MG63 (cell line): Measurements from ENCODE around the gene EDIL3. TPM values are rescaled to one million over a fixed set of nuclear protein-coding genes. Genes with fewer than 3 reads are reported as not detected.

Source experiments
- DNase-seq: peaks from one replicate; pipeline ENCODE4 v3.0.0-alpha.2; 2020
- H3K27me3 ChIP-seq: fragments of 250-450 bp; sonication (Bioruptor Pico); 2 replicates; pipeline ENCODE4 v1.5.1; 2020; ENCODE audit warnings: mild to moderate bottlenecking, moderate library complexity
- H3K36me3 ChIP-seq: fragments of 250-450 bp; sonication (Bioruptor Pico); 2 replicates; pipeline ENCODE4 v1.5.1; 2020; ENCODE audit warnings: mild to moderate bottlenecking, moderate library complexity
- H3K4me3 ChIP-seq: fragments of 250-450 bp; sonication (Bioruptor Pico); 2 replicates; pipeline ENCODE4 v1.5.1; 2020; ENCODE audit warnings: mild to moderate bottlenecking, moderate library complexity
- H3K9me3 ChIP-seq: fragments of 250-450 bp; sonication (Bioruptor Pico); 2 replicates; pipeline ENCODE4 v1.5.1; 2020; ENCODE audit warnings: mild to moderate bottlenecking, moderate library complexity
- total RNA-seq: library from RNA; depleted of rRNA; stranded (reverse); fragments of >200 nt; shearing (Covaris generic); gene quantifications from 2 replicates; pipeline ENCODE4 v1.2.3, GENCODE V29; 2014; ENCODE audit warnings: low replicate concordance

Gene EDIL3
- total RNA-seq, 1 experiment from 2014 or later: 3.0 TPM

- DNase-seq: no peak
- Histone ChIP-seq H3K36me3 (no peaks in the 10 kb centered on the region), H3K4me3 (no peak overlapping the region), H3K9me3 (no peaks in the 10 kb centered on the region), H3K27me3 (no peaks in the 10 kb centered on the region)
Observed at GRCh38 chr5:83946516-83946915, 438.2 kb downstream of the EDIL3 start.

DNA sequence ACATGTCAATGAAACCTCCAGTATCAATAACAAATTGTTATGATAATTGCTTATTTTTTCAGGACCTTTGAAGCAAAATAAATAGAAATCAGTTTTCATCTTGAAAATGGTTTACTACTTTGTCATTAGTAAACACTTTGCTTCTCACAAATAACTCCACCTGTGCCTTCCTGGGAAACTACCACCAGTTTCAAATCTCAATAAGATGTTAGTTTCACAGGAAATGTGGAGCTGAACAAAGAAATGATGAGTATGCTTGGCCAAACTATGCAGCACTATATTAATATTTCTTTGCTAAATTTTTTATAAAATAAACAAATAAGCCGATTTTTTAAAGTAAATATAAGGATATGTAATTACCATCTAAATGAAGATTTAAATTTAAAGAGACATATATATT is 442.5 kb downstream of the EDIL3 start:
- H3K4me3 ChIP-seq: no peak overlapping the region
- no peaks in the 10 kb centered on the region for H3K27me3 ChIP-seq
- H3K9me3 ChIP-seq: no peaks in the 10 kb centered on the region
- H3K36me3 ChIP-seq: no peaks in the 10 kb centered on the region
- DNase-seq: no peak

DNA sequence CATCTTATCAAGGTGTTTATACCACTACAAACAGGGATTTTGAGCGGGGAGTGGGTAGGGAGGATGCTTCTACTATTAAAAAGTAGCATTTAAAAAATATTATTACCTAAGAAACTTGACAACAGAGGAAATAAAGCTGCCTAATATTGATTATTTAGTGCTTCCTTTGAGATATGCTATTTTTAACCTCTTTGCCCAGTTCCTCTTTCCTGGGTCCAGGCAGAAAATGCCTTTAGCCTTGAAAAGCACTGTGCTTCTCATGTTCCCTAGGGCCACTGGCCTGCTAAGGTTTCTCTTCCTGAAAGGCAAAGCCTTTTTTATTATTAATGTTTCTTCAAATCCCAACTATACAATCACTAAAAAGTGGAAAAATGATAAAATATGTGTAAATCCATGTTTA is 446.8 kb downstream of the EDIL3 start:
- no peaks in the 10 kb centered on the region for H3K27me3 ChIP-seq
- H3K4me3 ChIP-seq: no peak overlapping the region
- no peak for DNase-seq
- no peaks in the 10 kb centered on the region for H3K36me3 ChIP-seq
- H3K9me3 ChIP-seq: no peaks in the 10 kb centered on the region

DNA sequence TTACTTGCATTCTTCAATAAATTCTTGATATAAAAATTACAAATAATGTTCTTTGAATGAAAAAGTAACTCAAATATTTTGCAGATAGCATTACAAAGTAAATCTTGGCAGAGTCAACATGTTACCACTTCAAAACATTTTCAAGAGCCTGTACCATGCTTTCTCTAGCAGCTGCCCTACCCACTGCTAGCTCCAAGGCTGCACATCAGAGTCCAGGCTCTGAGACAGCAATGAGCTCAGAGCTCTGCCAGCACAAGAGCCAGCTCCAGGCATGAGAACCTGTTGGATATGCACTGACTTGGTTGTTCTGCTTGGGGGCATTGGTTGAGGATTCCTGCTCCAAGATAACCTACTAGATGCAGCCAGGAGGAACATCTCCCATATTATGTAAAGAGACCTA is 452.7 kb downstream of the EDIL3 start:
- Histone ChIP-seq H3K4me3 (no peak overlapping the region), H3K36me3 (no peaks in the 10 kb centered on the region), H3K27me3 (no peaks in the 10 kb centered on the region), H3K9me3 (peaks cover 3% of the 10 kb centered on the region; the same call in 1 of the 2 replicates)
- no peak for DNase-seq

GRCh38 chr5:83927140-83927733 is 457.4 kb downstream of the EDIL3 start:
- H3K9me3 ChIP-seq: no peaks in the 10 kb centered on the region
- no peaks in the 10 kb centered on the region for H3K36me3 ChIP-seq
- H3K27me3 ChIP-seq: no peaks in the 10 kb centered on the region
- peak; percentile 52 for DNase-seq
- no peak overlapping the region for H3K4me3 ChIP-seq

GRCh38 chr5:83925955-83926337 is 458.7 kb downstream of the EDIL3 start:
- Histone ChIP-seq H3K36me3 (no peaks in the 10 kb centered on the region), H3K9me3 (no peaks in the 10 kb centered on the region), H3K4me3 (no peak overlapping the region), H3K27me3 (no peaks in the 10 kb centered on the region)
- DNase-seq: no peak

DNA sequence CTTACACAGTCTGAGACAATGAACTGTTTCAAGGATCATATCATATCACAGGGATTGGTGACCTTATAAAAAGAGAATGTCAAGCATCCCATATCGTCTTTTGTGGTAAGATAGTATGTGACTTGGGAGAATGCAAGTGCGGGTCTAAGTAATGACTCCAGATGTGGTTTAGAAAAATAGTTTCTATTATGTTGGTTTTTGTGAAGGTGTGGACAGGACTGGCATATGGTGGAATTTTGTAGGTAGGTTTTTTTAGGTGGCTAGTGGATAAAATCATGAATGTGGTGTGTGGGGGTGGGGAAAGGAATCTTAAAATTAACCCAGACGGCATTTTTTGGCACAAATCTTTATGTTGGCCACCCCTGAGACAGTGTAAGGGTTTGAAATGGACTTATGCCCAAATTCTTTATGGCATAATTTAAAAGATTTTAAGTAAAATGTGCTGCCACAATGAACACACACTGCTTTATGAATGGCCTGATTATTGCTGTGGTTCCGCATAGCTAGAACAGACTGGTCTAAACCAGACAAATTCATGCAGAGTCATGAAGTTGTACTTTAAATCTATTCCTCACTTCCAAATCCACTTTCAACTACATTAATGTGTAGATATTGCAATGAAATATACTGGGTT is 459.2 kb downstream of the EDIL3 start:
- no peaks in the 10 kb centered on the region for H3K9me3 ChIP-seq
- H3K27me3 ChIP-seq: no peaks in the 10 kb centered on the region
- H3K36me3 ChIP-seq: no peaks in the 10 kb centered on the region
- no peak overlapping the region for H3K4me3 ChIP-seq
- DNase-seq: no peak

DNA sequence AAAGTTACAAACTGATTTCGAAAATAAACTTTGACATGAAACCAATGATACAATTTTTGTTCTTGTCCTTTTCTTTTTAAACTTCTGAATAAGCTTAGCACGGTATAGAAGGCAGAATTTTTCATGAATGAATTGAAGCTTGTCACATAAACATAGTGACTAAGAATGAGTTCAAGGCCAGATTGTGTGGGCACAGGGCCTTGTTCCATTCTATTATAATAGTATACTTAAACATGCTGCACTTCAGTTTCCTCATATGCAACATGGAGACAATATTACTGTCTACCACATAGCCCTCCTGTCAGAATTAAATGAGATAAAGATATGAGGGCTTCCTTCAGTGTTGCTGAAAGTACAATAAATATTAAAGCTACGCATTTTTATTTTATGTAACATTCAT is 459.8 kb downstream of the EDIL3 start:
- Histone ChIP-seq H3K4me3 (no peak overlapping the region), H3K9me3 (no peaks in the 10 kb centered on the region), H3K27me3 (no peaks in the 10 kb centered on the region), H3K36me3 (no peaks in the 10 kb centered on the region)
- no peak for DNase-seq

- Histone ChIP-seq H3K27me3 (no peaks in the 10 kb centered on the region), H3K4me3 (no peak overlapping the region), H3K36me3 (no peaks in the 10 kb centered on the region), H3K9me3 (no peaks in the 10 kb centered on the region)
- no peak for DNase-seq
Observed at GRCh38 chr5:83924171-83924570, 460.5 kb downstream of the EDIL3 start.

DNA sequence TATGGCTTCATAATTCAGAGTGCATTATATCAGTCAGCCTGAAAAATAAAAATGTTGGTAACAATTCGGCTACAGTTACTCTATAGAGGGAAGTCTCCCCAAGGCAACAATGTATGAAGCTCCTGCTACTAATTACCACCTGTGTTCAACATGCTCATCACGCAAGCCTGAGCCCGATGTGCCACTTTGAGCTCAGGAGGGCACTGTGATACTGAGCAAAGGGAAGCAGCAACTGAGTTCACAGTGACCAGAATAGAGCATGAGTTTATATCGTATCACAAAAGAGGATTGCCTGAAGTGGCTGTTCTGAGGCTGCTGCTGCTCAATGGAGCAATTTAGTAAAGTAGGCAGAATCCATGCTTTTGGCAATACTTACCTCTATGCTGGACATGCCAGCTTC is 462.0 kb downstream of the EDIL3 start:
- Histone ChIP-seq H3K36me3 (no peaks in the 10 kb centered on the region), H3K4me3 (no peak overlapping the region), H3K27me3 (no peaks in the 10 kb centered on the region), H3K9me3 (no peaks in the 10 kb centered on the region)
- DNase-seq: no peak

- Histone ChIP-seq H3K4me3 (no peak overlapping the region), H3K36me3 (no peaks in the 10 kb centered on the region), H3K27me3 (no peaks in the 10 kb centered on the region), H3K9me3 (no peaks in the 10 kb centered on the region)
- DNase-seq: no peak
Observed at GRCh38 chr5:83921666-83922193, 462.9 kb downstream of the EDIL3 start.

DNA sequence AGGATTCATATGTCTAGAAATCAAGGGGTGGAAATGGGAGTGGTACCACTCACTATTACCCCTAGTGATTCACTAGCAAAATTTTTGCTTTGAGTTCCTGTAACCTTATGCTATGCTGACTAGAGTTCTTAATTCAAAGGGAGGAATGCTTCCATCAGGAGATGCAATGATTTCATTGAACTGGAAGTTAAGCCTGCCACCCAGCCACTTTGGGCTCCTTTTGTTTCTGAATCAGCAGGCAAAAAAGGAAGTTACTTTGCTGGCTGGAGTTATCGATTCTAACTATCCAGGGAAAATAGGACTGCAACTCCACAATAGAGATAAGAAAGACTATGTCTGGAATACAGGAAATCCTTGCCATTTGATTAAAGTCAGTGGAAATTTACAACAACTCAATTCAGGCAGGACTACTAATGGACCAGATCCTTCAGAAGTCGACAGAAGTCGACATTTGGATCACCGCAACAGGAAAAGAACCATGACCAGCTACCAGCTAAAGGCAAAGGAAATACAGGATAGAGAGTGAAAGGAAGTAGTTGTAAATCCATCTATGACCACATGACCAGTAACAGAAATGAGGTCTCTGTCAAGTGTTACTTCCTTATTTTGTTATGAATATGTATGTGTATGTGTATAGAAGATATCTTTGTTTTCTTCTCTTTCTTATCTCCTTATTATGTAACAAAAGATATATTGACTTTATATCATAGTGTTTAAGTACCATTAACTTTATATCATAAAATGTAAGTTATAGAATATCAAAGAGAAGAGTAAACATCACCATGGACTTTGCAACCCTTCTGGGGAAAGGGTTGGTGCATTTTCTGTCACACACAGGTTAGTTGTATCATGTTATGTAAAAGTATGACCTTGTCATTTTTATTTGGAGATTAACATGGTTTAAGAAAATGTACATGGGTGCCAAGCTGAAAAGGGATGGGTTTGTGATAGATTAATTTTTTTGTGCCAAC is 465.3 kb downstream of the EDIL3 start:
- no peaks in the 10 kb centered on the region for H3K27me3 ChIP-seq
- no peak overlapping the region for H3K4me3 ChIP-seq
- H3K9me3 ChIP-seq: no peaks in the 10 kb centered on the region
- no peaks in the 10 kb centered on the region for H3K36me3 ChIP-seq
- DNase-seq: no peak

DNA sequence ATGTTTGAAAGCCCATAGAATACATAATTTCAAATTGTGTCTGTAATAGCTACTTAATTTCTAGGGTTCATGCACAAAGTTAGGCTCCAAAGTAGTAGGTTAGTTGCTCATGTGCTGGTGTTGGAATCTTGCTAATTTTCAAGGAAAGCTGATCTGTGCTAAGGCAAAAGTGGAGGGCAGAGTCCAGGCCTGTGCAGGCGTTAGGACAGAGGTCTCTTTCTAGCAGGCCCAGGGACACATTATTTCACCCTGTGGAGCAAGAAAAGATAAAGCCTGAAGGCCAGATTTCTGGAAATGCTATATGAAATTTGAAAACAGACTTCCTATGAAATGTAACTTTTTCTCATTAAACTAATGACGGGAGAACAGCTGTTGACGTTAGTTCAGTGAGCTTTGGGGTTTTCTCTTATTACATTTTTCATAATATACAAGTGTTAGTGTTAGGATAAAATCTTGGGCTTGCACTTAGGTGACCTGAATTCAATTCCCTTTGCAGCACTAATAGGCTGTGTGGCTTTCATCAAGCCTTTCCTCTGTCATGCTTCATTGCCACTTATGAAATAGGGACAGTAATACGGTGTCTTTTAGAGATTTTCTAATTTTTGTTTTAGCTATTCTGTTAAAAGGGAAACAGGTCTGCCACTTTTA is 467.3 kb downstream of the EDIL3 start:
- H3K27me3 ChIP-seq: no peaks in the 10 kb centered on the region
- no peaks in the 10 kb centered on the region for H3K36me3 ChIP-seq
- no peak overlapping the region for H3K4me3 ChIP-seq
- no peak for DNase-seq
- no peaks in the 10 kb centered on the region for H3K9me3 ChIP-seq

- DNase-seq: no peak
- Histone ChIP-seq H3K27me3 (no peaks in the 10 kb centered on the region), H3K36me3 (no peaks in the 10 kb centered on the region), H3K4me3 (no peak overlapping the region), H3K9me3 (no peaks in the 10 kb centered on the region)
Observed at GRCh38 chr5:83914662-83915418, 469.8 kb downstream of the EDIL3 start.

DNA sequence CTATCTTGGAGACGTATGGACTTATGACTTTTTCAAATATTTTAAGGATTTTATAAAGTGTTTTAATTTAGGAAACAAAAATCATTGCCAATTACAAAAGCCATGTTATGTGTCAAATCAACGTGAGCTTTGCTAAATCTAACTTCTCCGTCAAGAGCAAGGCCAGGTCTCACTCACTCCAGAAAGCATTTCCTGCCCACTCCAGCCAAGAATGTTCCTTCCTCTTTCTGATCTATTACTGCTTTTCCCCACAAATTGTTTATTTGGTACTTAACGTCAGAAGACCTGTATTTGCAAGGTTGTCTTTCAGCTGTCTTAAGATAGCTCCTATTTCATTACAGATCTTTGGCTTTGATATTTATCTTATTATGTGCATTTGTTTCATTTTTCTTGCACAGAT is 470.5 kb downstream of the EDIL3 start:
- Histone ChIP-seq H3K4me3 (no peak overlapping the region), H3K9me3 (no peaks in the 10 kb centered on the region), H3K36me3 (no peaks in the 10 kb centered on the region), H3K27me3 (no peaks in the 10 kb centered on the region)
- no peak for DNase-seq

DNA sequence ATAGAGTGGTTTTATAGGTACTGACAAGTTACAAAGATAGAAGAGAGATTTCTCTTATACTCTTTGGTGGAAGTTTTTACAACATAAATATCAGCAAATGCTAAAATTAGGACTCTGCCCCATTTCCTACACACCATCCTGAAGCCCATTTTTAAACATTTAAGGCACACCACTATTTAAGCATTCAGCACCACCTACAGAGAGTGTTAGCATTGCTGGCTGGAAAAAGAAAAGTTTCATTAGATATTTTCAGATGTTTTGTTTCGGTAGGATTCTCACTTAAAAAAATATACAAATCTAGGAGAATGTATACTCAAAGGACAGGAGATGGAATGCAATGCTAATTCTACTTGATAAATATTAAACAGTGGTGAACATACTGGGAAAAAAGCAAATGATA is 471.1 kb downstream of the EDIL3 start:
- no peak for DNase-seq
- no peaks in the 10 kb centered on the region for H3K27me3 ChIP-seq
- H3K36me3 ChIP-seq: no peaks in the 10 kb centered on the region
- no peaks in the 10 kb centered on the region for H3K9me3 ChIP-seq
- no peak overlapping the region for H3K4me3 ChIP-seq
